B cell (primary cell): ENCODE measurements around the gene SLC12A7.

Experiments
- EZH2 ChIP-seq: IDR thresholded peaks from 2 replicates; pipeline ENCODE4 v1.6.1; 2012; ENCODE audit warnings: borderline replicate concordance, low read depth, mild to moderate bottlenecking, moderate library complexity, low read length; ENCODE audit not compliant: insufficient read depth, poor library complexity, severe bottlenecking
- TF ChIP-seq, protein P1 (sequence below): fragments of 200-600 bp; IDR thresholded peaks from one replicate; pipeline ENCODE4 v1.8.0; 2022; ENCODE audit warnings: antibody characterized with exemption, mild to moderate bottlenecking

DNA sequence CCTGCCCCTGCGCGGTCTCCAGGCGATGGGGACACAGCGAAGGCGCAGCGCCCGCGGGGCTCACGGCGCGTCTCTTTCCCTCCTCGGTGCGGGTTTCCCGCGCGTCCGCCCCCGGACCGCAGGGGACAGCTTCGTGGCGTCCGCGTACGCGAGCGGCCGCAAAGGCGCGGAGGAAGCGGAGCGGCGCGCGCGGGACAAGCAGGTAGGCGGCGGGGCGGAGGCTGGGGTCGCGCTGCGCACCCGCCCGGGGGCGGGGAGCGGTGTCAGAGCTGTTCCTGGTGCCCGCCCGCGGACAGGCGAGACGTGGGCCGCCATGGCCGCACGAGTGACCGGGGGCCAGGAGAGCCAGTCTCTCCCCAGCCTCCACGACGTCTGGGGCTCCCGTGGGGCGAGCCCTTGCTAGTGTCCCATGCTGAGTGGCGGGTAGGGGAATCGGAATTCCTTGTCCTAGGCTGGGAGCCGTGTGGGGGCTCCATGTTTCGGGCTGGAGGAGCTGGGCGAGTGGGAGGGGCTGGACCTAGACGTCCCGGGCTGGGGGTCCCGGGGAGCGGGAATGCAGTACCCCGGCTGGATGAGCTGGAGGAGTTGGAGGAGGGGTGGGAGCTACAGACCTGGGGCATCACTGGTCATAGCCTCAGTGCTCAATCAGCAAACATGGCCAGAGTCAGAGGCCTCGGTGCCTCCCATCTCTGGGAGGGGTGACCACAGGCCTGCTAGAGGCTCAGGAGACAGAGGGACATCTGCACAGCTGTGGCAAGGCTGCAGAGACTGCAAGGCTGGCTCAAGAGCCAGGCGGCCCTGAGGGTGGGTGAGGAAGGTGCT is 102.3 kb downstream of the SLC12A7 start:
- TF ChIP-seq, protein P1, sequence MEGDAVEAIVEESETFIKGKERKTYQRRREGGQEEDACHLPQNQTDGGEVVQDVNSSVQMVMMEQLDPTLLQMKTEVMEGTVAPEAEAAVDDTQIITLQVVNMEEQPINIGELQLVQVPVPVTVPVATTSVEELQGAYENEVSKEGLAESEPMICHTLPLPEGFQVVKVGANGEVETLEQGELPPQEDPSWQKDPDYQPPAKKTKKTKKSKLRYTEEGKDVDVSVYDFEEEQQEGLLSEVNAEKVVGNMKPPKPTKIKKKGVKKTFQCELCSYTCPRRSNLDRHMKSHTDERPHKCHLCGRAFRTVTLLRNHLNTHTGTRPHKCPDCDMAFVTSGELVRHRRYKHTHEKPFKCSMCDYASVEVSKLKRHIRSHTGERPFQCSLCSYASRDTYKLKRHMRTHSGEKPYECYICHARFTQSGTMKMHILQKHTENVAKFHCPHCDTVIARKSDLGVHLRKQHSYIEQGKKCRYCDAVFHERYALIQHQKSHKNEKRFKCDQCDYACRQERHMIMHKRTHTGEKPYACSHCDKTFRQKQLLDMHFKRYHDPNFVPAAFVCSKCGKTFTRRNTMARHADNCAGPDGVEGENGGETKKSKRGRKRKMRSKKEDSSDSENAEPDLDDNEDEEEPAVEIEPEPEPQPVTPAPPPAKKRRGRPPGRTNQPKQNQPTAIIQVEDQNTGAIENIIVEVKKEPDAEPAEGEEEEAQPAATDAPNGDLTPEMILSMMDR = no peak
- no peak for TF ChIP-seq EZH2
